AG04450 (cell line): Measurements from ENCODE around the gene PTPRD. TPM values are rescaled to one million over a fixed set of nuclear protein-coding genes. Genes with fewer than 3 reads are reported as not detected.
"Not testable (repeated sequence)": the region's sequence is repeated elsewhere in the genome, so short reads cannot be mapped to it uniquely, and the experiment has no call there.

Experiments used
- CTCF ChIA-PET: fragments of 300-600, 350-600 bp; formaldehyde crosslinking; extraction: SDS; loops from one replicate; lab custom pipeline; 2022; ENCODE audit warnings: antibody characterized with exemption, inconsistent platforms; lab: Charles Lee
- POLR2A ChIA-PET: fragments of 350-600 bp; formaldehyde crosslinking; extraction: SDS; loops from one replicate; lab custom pipeline; 2021; ENCODE audit warnings: antibody characterized with exemption, inconsistent platforms; lab: Yijun Ruan, JAX
- DNase-seq: peaks from one replicate; pipeline ENCODE4 v3.0.0-alpha.2; 2011; ENCODE audit warnings: low read depth, low spot score
- H3K27ac ChIP-seq: one replicate; pipeline ENCODE4 v1.5.1; 2012; ENCODE audit warnings: low read depth, low read length, control low read depth
- H3K27me3 ChIP-seq: one replicate; pipeline ENCODE4 v1.6.0; 2012; ENCODE audit warnings: low read length; ENCODE audit not compliant: control insufficient read depth, insufficient read depth
- H3K4me3 ChIP-seq: 2 replicates; pipeline ENCODE4 v1.5.1; 2011; ENCODE audit warnings: mild to moderate bottlenecking, low read depth, low read length, control low read depth
- H3K9me3 ChIP-seq: 2 replicates; pipeline ENCODE4 v1.5.1; 2012; ENCODE audit warnings: low read length; ENCODE audit not compliant: control insufficient read depth, insufficient read depth
- CTCF ChIP-seq: IDR thresholded peaks from 2 replicates; pipeline ENCODE4 v1.5.1; 2011; ENCODE audit warnings: low read depth, low read length, control low read depth, inconsistent platforms
- polyA plus RNA-seq: library from polyadenylated mRNA; depleted of rRNA; stranded (reverse); fragments of >200 nt; gene quantifications from 2 replicates; pipeline ENCODE4 v1.2.3, GENCODE V29; 2011

PTPRD gene
- polyA plus RNA-seq, 1 experiment = 0.19 TPM

- POLR2A ChIA-PET = no interaction called here
- TF ChIP-seq CTCF = no peak
- DNase-seq = no peak
- H3K9me3 ChIP-seq = no peaks in the 10 kb centered on the region
- no peak overlapping the region for H3K27ac ChIP-seq
- no peaks in the 10 kb centered on the region for H3K27me3 ChIP-seq
- H3K4me3 ChIP-seq = no peak overlapping the region
- CTCF ChIA-PET = no interaction called here
These were observed 1271.6 kb downstream of the PTPRD start for GRCh38 chr9:9341203-9341602.

GRCh38 chr9:9337129-9337528, 1275.7 kb downstream of the PTPRD start:
- TF ChIP-seq CTCF = no peak
- Histone ChIP-seq H3K27me3 (no peaks in the 10 kb centered on the region), H3K9me3 (no peaks in the 10 kb centered on the region), H3K4me3 (no peak overlapping the region), H3K27ac (no peak overlapping the region)
- CTCF ChIA-PET = no interaction called here
- POLR2A ChIA-PET = no interaction called here
- no peak for DNase-seq

- Histone ChIP-seq H3K27me3 (no peaks in the 10 kb centered on the region), H3K27ac (no peak overlapping the region), H3K9me3 (peaks cover 3% of the 10 kb centered on the region; the same call in 1 of the 2 replicates), H3K4me3 (no peak overlapping the region)
- CTCF ChIA-PET = no interaction called here
- POLR2A ChIA-PET = no interaction called here
- no peak for DNase-seq
- no peak for TF ChIP-seq CTCF
These were observed 1286.1 kb downstream of the PTPRD start for GRCh38 chr9:9326749-9327148.

- ChIA-PET CTCF (no interaction called here), POLR2A (no interaction called here)
- H3K27me3 ChIP-seq = no peaks in the 10 kb centered on the region
- no peak for TF ChIP-seq CTCF
- H3K4me3 ChIP-seq = no peak overlapping the region
- peaks cover 3% of the 10 kb centered on the region; the same call in 1 of the 2 replicates for H3K9me3 ChIP-seq
- DNase-seq = no peak
- no peak overlapping the region for H3K27ac ChIP-seq
These were observed 1293.8 kb downstream of the PTPRD start for GRCh38 chr9:9319007-9319406.

- H3K4me3 ChIP-seq, CTCF ChIA-PET, POLR2A ChIA-PET, H3K9me3 ChIP-seq, DNase-seq, H3K27me3 ChIP-seq, H3K27ac ChIP-seq: not testable (repeated sequence)
These were observed 1302.1 kb downstream of the PTPRD start for GRCh38 chr9:9310743-9311142.

GRCh38 chr9:9305600-9305999, 1307.2 kb downstream of the PTPRD start:
- Histone ChIP-seq H3K27me3 (no peaks in the 10 kb centered on the region), H3K4me3 (no peak overlapping the region), H3K27ac (no peak overlapping the region), H3K9me3 (0 out of 2 replicates have a peak, but pooled peaks cover 3% of the 10 kb centered on the region)
- no peak for TF ChIP-seq CTCF
- no peak for DNase-seq
- ChIA-PET POLR2A (no interaction called here), CTCF (no interaction called here)
